RWPE2 (cell line): Measurements from ENCODE around the gene EXD3.

Experiments used
- ATAC-seq: fragments of 200-7000 bp; cut with Tn5 transposase; 3 replicates; pipeline ENCODE4 v1.9.1; 2021; ENCODE audit warnings: low read depth
- DNase-seq: peaks from one replicate; pipeline ENCODE4 v3.0.0-alpha.2; 2020; ENCODE audit warnings: low spot score
- H3K27ac ChIP-seq: fragments of 450-650 bp; 2 replicates; pipeline ENCODE4 v1.5.1; 2017; ENCODE audit warnings: mild to moderate bottlenecking; ENCODE audit not compliant: poor library complexity, severe bottlenecking
- H3K27me3 ChIP-seq: fragments of 250-450 bp; sonication (Bioruptor Pico); 2 replicates; pipeline ENCODE4 v1.5.1; 2021; ENCODE audit warnings: mild to moderate bottlenecking, moderate library complexity; ENCODE audit not compliant: insufficient read depth, poor library complexity, severe bottlenecking
- H3K36me3 ChIP-seq: fragments of 250-450 bp; sonication (Bioruptor Pico); 2 replicates; pipeline ENCODE4 v1.5.1; 2020; ENCODE audit warnings: low read depth, mild to moderate bottlenecking, moderate library complexity
- H3K4me1 ChIP-seq: fragments of 250-450 bp; sonication (Bioruptor Pico); 2 replicates; pipeline ENCODE4 v1.5.1; 2021; ENCODE audit warnings: mild to moderate bottlenecking, moderate library complexity; ENCODE audit not compliant: insufficient read depth, poor library complexity, severe bottlenecking
- H3K4me3 ChIP-seq: fragments of 250-450 bp; sonication (Bioruptor Pico); 2 replicates; pipeline ENCODE4 v1.5.1; 2021; ENCODE audit warnings: mild to moderate bottlenecking, moderate library complexity; ENCODE audit not compliant: severe bottlenecking
- H3K9me3 ChIP-seq: fragments of 250-450 bp; sonication (Bioruptor Pico); 2 replicates; pipeline ENCODE4 v1.5.1; 2021; ENCODE audit warnings: mild to moderate bottlenecking, moderate library complexity; ENCODE audit not compliant: severe bottlenecking
- TF ChIP-seq, protein P1 (sequence below): fragments of 450-650 bp; IDR thresholded peaks from one replicate; pipeline ENCODE4 v1.5.1; 2017; ENCODE audit warnings: mild to moderate bottlenecking, moderate library complexity; ENCODE audit not compliant: poor library complexity, severe bottlenecking

The EXD3 gene

GRCh38 chr9:137445275-137445807 lies 22.4 kb upstream of the EXD3 start:
- Histone ChIP-seq H3K9me3 (no peaks in the 10 kb centered on the region), H3K27me3 (no peaks in the 10 kb centered on the region), H3K36me3 (no peaks in the 10 kb centered on the region), H3K4me1 (peaks cover 4% of the 10 kb centered on the region), H3K27ac (no peak overlapping the region), H3K4me3 (no peak overlapping the region)
- TF ChIP-seq, protein P1, sequence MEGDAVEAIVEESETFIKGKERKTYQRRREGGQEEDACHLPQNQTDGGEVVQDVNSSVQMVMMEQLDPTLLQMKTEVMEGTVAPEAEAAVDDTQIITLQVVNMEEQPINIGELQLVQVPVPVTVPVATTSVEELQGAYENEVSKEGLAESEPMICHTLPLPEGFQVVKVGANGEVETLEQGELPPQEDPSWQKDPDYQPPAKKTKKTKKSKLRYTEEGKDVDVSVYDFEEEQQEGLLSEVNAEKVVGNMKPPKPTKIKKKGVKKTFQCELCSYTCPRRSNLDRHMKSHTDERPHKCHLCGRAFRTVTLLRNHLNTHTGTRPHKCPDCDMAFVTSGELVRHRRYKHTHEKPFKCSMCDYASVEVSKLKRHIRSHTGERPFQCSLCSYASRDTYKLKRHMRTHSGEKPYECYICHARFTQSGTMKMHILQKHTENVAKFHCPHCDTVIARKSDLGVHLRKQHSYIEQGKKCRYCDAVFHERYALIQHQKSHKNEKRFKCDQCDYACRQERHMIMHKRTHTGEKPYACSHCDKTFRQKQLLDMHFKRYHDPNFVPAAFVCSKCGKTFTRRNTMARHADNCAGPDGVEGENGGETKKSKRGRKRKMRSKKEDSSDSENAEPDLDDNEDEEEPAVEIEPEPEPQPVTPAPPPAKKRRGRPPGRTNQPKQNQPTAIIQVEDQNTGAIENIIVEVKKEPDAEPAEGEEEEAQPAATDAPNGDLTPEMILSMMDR: peak; percentile 90
- ATAC-seq: peak; percentile 64
- DNase-seq: no peak

GRCh38 chr9:137444106-137444790 lies 21.3 kb upstream of the EXD3 start:
- Histone ChIP-seq H3K36me3 (no peaks in the 10 kb centered on the region), H3K9me3 (no peaks in the 10 kb centered on the region), H3K4me3 (no peak overlapping the region), H3K4me1 (peaks cover 4% of the 10 kb centered on the region), H3K27ac (no peak overlapping the region), H3K27me3 (no peaks in the 10 kb centered on the region)
- no peak for DNase-seq
- no peak for ATAC-seq
- TF ChIP-seq, protein P1: no peak

GRCh38 chr9:137441935-137442321 lies 19.0 kb upstream of the EXD3 start:
- Histone ChIP-seq H3K4me3 (no peak overlapping the region), H3K36me3 (no peaks in the 10 kb centered on the region), H3K9me3 (no peaks in the 10 kb centered on the region), H3K27ac (no peak overlapping the region), H3K4me1 (peaks cover 4% of the 10 kb centered on the region), H3K27me3 (no peaks in the 10 kb centered on the region)
- TF ChIP-seq, protein P1: no peak
- DNase-seq (no peak), ATAC-seq (no peak)

DNA sequence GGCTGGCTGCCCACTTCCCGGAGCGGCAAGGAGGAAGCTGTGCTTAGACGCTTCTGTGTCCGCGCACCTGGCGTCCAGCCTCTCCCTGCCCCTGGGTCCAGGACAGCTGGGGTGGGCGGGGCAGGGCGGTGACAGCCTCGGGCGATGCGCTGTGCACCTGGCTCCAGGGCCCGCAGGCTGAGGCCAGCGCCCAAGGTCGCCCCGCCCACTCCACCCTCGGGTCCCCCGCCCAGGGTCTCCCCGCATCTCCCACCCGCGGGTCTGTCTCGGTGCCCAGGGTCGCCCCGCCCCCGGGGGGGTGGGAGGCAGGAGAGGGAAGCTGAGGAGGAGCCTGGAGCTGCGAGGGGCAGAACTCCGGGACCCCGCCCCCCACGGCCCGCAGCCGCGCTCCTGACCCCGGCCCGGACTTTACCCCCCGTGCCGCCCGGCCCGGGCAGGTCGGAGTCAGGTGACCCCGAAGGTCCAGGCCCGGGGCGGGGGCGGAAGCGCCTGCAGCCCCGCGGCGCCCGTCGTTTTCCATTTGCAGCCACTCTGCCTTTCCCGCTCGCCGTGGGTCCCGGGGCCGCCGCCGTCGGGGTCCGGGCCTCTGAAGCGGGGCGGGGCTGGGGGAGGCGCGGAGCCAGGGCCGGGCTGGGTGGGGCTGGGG lies 18.4 kb upstream of the EXD3 start, which contains the start of gene ENTPD8:
Gene ENTPD8 (minus strand): TSS at position 69 of the 646 bp plus-strand sequence. CDS start 3,072 bp downstream, outside the sequence.
- Histone ChIP-seq H3K4me3 (peak within 1 kb of the TSS; percentile 27), H3K4me1 (peaks cover 4% of the 10 kb centered on the region)
- ATAC-seq: peak; percentile 71

More for the DNA sequence above, 18.4 kb upstream of the EXD3 start, which contains the start of gene ENTPD8:
- Histone ChIP-seq H3K27ac (no peak within 1 kb of the TSS), H3K27me3 (no peaks in the 10 kb centered on the region), H3K36me3 (no peaks in the 10 kb centered on the region), H3K9me3 (no peaks in the 10 kb centered on the region)
- TF ChIP-seq, protein P1: no peak
- DNase-seq: peak; percentile 75
